Activated CD8-positive, alpha-beta T cell treated with anti-CD3 and anti-CD28 coated beads for 36 hours (primary cell): ENCODE results near the gene SGMS1. TPM values are rescaled to one million over a fixed set of nuclear protein-coding genes. Genes with fewer than 3 reads are reported as not detected.

Source experiments
- ATAC-seq: fragments of 200-7000 bp; cut with Tn5 transposase; one replicate; pipeline ENCODE4 v1.10.0; 2021; ENCODE audit warnings: mild to moderate bottlenecking, moderate library complexity
- CTCF ChIA-PET: fragments of 350-600 bp; sonication (Branson Sonifier 250); formaldehyde crosslinking; loops from one replicate; lab custom pipeline; 2021; ENCODE audit warnings: antibody characterized with exemption; lab: Charles Lee
- POLR2A ChIA-PET: fragments of 350-600 bp; sonication (Branson Sonifier 250); formaldehyde crosslinking; loops from one replicate; lab custom pipeline; 2021; ENCODE audit warnings: antibody characterized with exemption; lab: Charles Lee
- DNase-seq: peaks from one replicate; pipeline ENCODE4 v3.0.0-alpha.2; 2020
- H3K27ac Mint-ChIP-seq: one replicate; pipeline ENCODE4 v1.8.0; 2021; ENCODE audit warnings: mild to moderate bottlenecking, mixed read lengths
- H3K27me3 Mint-ChIP-seq: one replicate; pipeline ENCODE4 v1.8.0; 2021; ENCODE audit warnings: mixed read lengths
- H3K36me3 Mint-ChIP-seq: one replicate; pipeline ENCODE4 v1.8.0; 2021; ENCODE audit warnings: low read depth, mixed read lengths
- H3K4me1 Mint-ChIP-seq: one replicate; pipeline ENCODE4 v1.8.0; 2021; ENCODE audit warnings: low read depth, mixed read lengths
- H3K4me3 Mint-ChIP-seq: one replicate; pipeline ENCODE4 v1.8.0; 2021; ENCODE audit warnings: mild to moderate bottlenecking, moderate library complexity, mixed read lengths
- H3K9me3 Mint-ChIP-seq: one replicate; pipeline ENCODE4 v1.8.0; 2021; ENCODE audit warnings: mixed read lengths
- intact Hi-C: fragments of 100-400 bp; cut with micrococcal nuclease; formaldehyde crosslinking; loops from one replicate; pipeline ENCODE4 v1.10.0; 2022
- total RNA-seq, 2 experiments: library from RNA; stranded (reverse); gene quantifications; one replicate each; pipeline ENCODE4 v1.2.3, GENCODE V29; 2021
- TF ChIP-seq, protein P1 (sequence below): fragments of 200-600 bp; IDR thresholded peaks from one replicate; pipeline ENCODE4 v1.8.0; 2022; ENCODE audit warnings: antibody characterized with exemption, mild to moderate bottlenecking

SGMS1 gene
- total RNA-seq, 2 experiments from 2014 or later, result 9.0 to 10.6 TPM

- CTCF ChIA-PET, result interaction anchor here (0.8 kb wide), 1 partner anchor 13 kb away, joined by 3 read pairs; no protein-coding TSS in a partner anchor
- ATAC-seq (no peak), DNase-seq (no peak)
- POLR2A ChIA-PET, result interaction anchor here (1.2 kb wide), 1 partner anchor 13 kb away, joined by 3 read pairs; no protein-coding TSS in a partner anchor
- H3K27ac Mint-ChIP-seq, result no peak overlapping the region
- peaks cover 10% of the 10 kb centered on the region for H3K9me3 Mint-ChIP-seq
- peaks cover 17% of the 10 kb centered on the region for H3K36me3 Mint-ChIP-seq
- H3K4me3 Mint-ChIP-seq, result no peak overlapping the region
- H3K27me3 Mint-ChIP-seq, result no peaks in the 10 kb centered on the region
- H3K4me1 Mint-ChIP-seq, result peaks cover 21% of the 10 kb centered on the region
- intact Hi-C loops, result no loop called here
- TF ChIP-seq, protein P1, sequence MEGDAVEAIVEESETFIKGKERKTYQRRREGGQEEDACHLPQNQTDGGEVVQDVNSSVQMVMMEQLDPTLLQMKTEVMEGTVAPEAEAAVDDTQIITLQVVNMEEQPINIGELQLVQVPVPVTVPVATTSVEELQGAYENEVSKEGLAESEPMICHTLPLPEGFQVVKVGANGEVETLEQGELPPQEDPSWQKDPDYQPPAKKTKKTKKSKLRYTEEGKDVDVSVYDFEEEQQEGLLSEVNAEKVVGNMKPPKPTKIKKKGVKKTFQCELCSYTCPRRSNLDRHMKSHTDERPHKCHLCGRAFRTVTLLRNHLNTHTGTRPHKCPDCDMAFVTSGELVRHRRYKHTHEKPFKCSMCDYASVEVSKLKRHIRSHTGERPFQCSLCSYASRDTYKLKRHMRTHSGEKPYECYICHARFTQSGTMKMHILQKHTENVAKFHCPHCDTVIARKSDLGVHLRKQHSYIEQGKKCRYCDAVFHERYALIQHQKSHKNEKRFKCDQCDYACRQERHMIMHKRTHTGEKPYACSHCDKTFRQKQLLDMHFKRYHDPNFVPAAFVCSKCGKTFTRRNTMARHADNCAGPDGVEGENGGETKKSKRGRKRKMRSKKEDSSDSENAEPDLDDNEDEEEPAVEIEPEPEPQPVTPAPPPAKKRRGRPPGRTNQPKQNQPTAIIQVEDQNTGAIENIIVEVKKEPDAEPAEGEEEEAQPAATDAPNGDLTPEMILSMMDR, result no peak
These were observed 217.2 kb downstream of the SGMS1 start for GRCh38 chr10:50406457-50407070.

GRCh38 chr10:50405723-50406122 lies 218.0 kb downstream of the SGMS1 start:
- DNase-seq, result no peak
- TF ChIP-seq, protein P1, result no peak
- Mint-ChIP-seq H3K27me3 (no peaks in the 10 kb centered on the region), H3K4me3 (no peak overlapping the region), H3K36me3 (peaks cover 17% of the 10 kb centered on the region), H3K4me1 (peaks cover 15% of the 10 kb centered on the region), H3K9me3 (peaks cover 10% of the 10 kb centered on the region), H3K27ac (no peak overlapping the region)
- ChIA-PET CTCF (interaction anchor here (0.8 kb wide), 1 partner anchor 14 kb away, joined by 3 read pairs; no protein-coding TSS in a partner anchor), POLR2A (no interaction called here)
- ATAC-seq, result no peak
- intact Hi-C loops, result no loop called here

- H3K4me1 Mint-ChIP-seq, result peaks cover 2% of the 10 kb centered on the region
- peaks cover 15% of the 10 kb centered on the region for H3K36me3 Mint-ChIP-seq
- CTCF ChIA-PET, result no interaction called here
- H3K9me3 Mint-ChIP-seq, result peaks cover 10% of the 10 kb centered on the region
- intact Hi-C loops, result no loop called here
- no peak for ATAC-seq
- POLR2A ChIA-PET, result no interaction called here
- H3K27me3 Mint-ChIP-seq, result no peaks in the 10 kb centered on the region
- TF ChIP-seq, protein P1, result no peak
- no peak for DNase-seq
- H3K4me3 Mint-ChIP-seq, result no peak overlapping the region
- no peak overlapping the region for H3K27ac Mint-ChIP-seq
These were observed 219.6 kb downstream of the SGMS1 start for GRCh38 chr10:50404021-50404773.

DNA sequence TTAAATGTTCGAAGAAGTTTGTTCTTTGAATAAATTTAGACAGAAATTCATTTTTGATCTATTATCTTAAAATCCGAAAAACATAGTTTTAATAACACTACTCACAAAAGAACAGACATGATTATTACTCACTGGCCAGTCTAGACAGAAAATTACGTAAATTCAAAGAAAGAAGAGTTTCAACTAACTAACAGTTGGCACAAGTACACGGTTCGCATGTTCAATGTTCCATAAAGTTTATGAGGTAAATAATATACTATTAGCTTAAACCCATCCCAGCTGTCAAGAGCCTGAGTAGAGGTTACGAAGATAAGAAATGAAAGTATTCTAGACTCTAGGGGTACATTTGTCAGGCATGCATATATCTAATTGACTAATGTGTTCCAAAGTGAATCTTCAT lies 220.7 kb downstream of the SGMS1 start:
- no peak for DNase-seq
- no peak for ATAC-seq
- H3K36me3 Mint-ChIP-seq, result peaks cover 14% of the 10 kb centered on the region
- ChIA-PET CTCF (interaction anchor here (1.5 kb wide), 1 partner anchor 35 kb away, joined by 4 read pairs; no protein-coding TSS in a partner anchor), POLR2A (no interaction called here)
- H3K9me3 Mint-ChIP-seq, result peaks cover 10% of the 10 kb centered on the region
- H3K4me1 Mint-ChIP-seq, result peaks cover 2% of the 10 kb centered on the region
- H3K27ac Mint-ChIP-seq, result no peak overlapping the region
- TF ChIP-seq, protein P1, result no peak
- no peaks in the 10 kb centered on the region for H3K27me3 Mint-ChIP-seq
- intact Hi-C loops, result no loop called here
- H3K4me3 Mint-ChIP-seq, result no peak overlapping the region

GRCh38 chr10:50402466-50402865 lies 221.3 kb downstream of the SGMS1 start:
- CTCF ChIA-PET, result interaction anchor here (1.5 kb wide), 1 partner anchor 34 kb away, joined by 4 read pairs; no protein-coding TSS in a partner anchor
- intact Hi-C loops, result no loop called here

More at GRCh38 chr10:50402466-50402865, 221.3 kb downstream of the SGMS1 start:
- TF ChIP-seq, protein P1, result no peak
- H3K4me1 Mint-ChIP-seq, result peaks cover 4% of the 10 kb centered on the region
- DNase-seq (no peak), ATAC-seq (no peak)
- no peaks in the 10 kb centered on the region for H3K27me3 Mint-ChIP-seq
- no peak overlapping the region for H3K4me3 Mint-ChIP-seq
- H3K27ac Mint-ChIP-seq, result no peak overlapping the region
- H3K36me3 Mint-ChIP-seq, result peaks cover 14% of the 10 kb centered on the region
- H3K9me3 Mint-ChIP-seq, result peaks cover 10% of the 10 kb centered on the region
- POLR2A ChIA-PET, result interaction anchor here (0.6 kb wide), 1 partner anchor 53 kb away, joined by 3 read pairs; no protein-coding TSS in a partner anchor
